NCI-H187 (cell line): ENCODE data around the gene TRIM68.
A peak's percentile ranks its signal among the peaks of the same experiment; 100 is the strongest.

ENCODE experiments used
- DNase-seq, 2 experiments: peaks; one replicate each; lab custom pipeline; 2025; lab: John Stamatoyannopoulos, UW

The TRIM68 gene, protein sequence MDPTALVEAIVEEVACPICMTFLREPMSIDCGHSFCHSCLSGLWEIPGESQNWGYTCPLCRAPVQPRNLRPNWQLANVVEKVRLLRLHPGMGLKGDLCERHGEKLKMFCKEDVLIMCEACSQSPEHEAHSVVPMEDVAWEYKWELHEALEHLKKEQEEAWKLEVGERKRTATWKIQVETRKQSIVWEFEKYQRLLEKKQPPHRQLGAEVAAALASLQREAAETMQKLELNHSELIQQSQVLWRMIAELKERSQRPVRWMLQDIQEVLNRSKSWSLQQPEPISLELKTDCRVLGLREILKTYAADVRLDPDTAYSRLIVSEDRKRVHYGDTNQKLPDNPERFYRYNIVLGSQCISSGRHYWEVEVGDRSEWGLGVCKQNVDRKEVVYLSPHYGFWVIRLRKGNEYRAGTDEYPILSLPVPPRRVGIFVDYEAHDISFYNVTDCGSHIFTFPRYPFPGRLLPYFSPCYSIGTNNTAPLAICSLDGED

GRCh38 chr11:4607781-4608666 is at the start of gene TRIM68:
TSS of gene TRIM68 (minus strand) at chr11:4608231. CDS start at chr11:4605504, 2,727 bp downstream.
- peak in 1 of 2 experiments; percentile 45 for DNase-seq

GRCh38 chr11:4654635-4655369 is 46.8 kb upstream of the TRIM68 start:
- no peak for DNase-seq

GRCh38 chr11:4647766-4648165 is 39.7 kb upstream of the TRIM68 start:
- no peak for DNase-seq

DNA sequence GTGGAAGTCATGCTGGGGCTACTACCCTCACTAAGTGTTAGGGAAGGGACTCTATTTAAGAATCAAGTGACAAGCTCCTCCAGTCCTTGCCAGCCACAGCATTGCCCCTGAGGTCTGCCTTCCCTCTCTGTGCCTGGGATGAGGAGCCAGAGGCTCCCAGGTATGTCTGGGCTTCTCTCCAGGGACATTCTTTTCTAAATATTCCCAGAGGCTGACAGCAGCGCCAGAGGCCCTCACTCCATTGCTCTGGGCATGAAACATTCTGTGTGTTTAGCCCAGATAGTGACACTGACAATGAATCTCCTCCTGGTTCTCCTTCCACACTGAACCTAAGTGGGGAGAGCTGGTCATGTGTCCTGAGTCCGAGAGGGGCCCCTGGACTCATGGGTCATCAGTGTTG is 37.9 kb upstream of the TRIM68 start:
- DNase-seq = no peak

- DNase-seq = no peak
These were observed 36.2 kb upstream of the TRIM68 start for GRCh38 chr11:4644233-4644632.

GRCh38 chr11:4643682-4644081 is 35.7 kb upstream of the TRIM68 start, which contains the start of gene OR51E1:
TSS of gene OR51E1 (plus strand) at chr11:4643982. CDS start at chr11:4652527, 8,545 bp downstream.
- no peak for DNase-seq

GRCh38 chr11:4643076-4643475 is 35.0 kb upstream of the TRIM68 start:
- DNase-seq = no peak

DNA sequence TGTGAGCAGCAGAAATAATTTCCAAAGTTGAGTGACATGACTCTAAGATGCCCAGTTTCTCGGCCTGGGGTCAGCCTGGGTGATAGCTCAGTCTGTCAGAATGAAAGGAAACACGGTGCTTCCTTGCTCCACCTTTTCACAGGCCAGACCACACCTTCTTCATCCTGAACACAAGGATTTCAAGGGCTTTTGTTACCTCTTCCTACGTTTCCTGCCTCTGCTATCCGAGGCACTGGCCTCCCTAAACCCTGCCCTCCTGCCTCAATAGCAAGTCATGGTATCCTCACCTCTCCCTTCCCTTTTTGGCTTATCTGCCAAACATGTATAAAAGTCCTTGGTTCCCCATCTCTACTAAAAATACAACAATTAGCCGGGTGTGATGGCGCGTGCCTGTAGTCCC is 34.0 kb upstream of the TRIM68 start:
- no peak for DNase-seq

- DNase-seq = no peak
These were observed 33.5 kb upstream of the TRIM68 start for GRCh38 chr11:4641501-4641900.

GRCh38 chr11:4639931-4640330 is 31.9 kb upstream of the TRIM68 start:
- no peak for DNase-seq

GRCh38 chr11:4637662-4638047 is 29.6 kb upstream of the TRIM68 start:
- no peak for DNase-seq

GRCh38 chr11:4636962-4637661 is 29.1 kb upstream of the TRIM68 start, which contains the start of gene OR51D1:
TSS of gene OR51D1 (plus strand) at chr11:4637477. CDS start at chr11:4639791, 2,314 bp downstream.
- DNase-seq = peak; percentile 59 to 67

- DNase-seq = no peak
These were observed 28.1 kb upstream of the TRIM68 start for GRCh38 chr11:4636136-4636535.

- peak; percentile 45 to 73 for DNase-seq
These were observed 18.4 kb upstream of the TRIM68 start for GRCh38 chr11:4626207-4627099.

- no peak for DNase-seq
These were observed 11.5 kb upstream of the TRIM68 start for GRCh38 chr11:4619514-4619913.

GRCh38 chr11:4615856-4616444 is 7.9 kb upstream of the TRIM68 start:
- DNase-seq = no peak

GRCh38 chr11:4611986-4612385 is 4.0 kb upstream of the TRIM68 start:
- DNase-seq = no peak

DNA sequence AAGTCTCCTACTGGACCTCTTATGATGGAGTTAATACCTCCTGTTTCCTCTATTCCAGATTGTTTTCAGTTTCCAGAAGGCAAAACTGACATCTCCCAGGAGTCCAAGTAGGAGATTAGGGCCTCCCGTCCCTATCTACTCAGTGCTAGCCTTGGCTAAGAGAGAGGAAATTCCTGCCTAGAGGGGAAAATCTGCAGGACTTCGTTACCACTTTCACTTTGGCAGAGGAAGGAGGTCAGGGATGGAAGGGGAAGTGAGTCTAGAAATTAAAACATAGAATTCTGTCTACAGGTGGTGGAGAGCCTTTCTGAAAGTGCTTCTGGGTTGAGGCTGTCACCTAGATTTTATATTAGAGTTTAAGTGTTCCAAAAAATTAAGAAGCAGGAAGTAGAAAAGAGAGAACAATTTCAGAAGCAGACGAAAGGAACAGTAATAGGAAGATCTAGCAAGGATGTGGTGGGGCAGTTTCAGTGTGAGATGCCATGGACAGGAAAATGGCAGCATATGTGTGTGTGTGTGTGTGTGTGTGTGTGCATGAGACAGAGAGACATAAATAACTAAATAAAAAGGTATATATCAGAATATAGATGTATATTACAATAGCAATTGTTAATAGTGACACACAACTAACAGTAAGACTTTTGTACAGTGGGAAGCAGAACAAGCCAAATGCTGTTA is 2.4 kb upstream of the TRIM68 start:
- DNase-seq = no peak

- DNase-seq = no peak
These were observed 935 bp downstream of the TRIM68 start for GRCh38 chr11:4607096-4607495.
